ENCODE results near the gene DAO. TPM values are rescaled to one million over a fixed set of nuclear protein-coding genes. Genes with fewer than 3 reads are reported as not detected.

DAO gene
- total RNA-seq, 1 experiment from 2014 or later: not detected

GRCh38 chr12:108881953-108882352 lies 2.1 kb downstream of the DAO start:
- Histone ChIP-seq H2BK20ac (ENCODE audit: low read depth, low read length, poor library complexity, severe bottlenecking) (no peak overlapping the region), H2BK15ac (ENCODE audit: low read depth, low read length) (no peak overlapping the region), H2BK120ac (ENCODE audit: low read depth, low read length, poor library complexity, severe bottlenecking) (no peak overlapping the region), H3K27ac (ENCODE audit: insufficient read length, low read depth, low read length) (no peak overlapping the region), H3K27me3 (ENCODE audit: insufficient read depth, low read length) (no peaks in the 10 kb centered on the region), H3K4ac (ENCODE audit: low read depth, low read length) (no peak overlapping the region), H3K9ac (ENCODE audit: extremely low read depth, insufficient read length, low read length) (no peak overlapping the region), H3K23ac (ENCODE audit: insufficient read length, low read depth, low read length) (no peak overlapping the region), H2BK12ac (ENCODE audit: insufficient read length, low read depth, low read length) (no peak overlapping the region), H3K4me2 (ENCODE audit: insufficient read depth, insufficient read length, low read length) (no peak overlapping the region), H4K91ac (ENCODE audit: insufficient read length, low read depth, low read length) (no peak overlapping the region), H3K79me1 (ENCODE audit: insufficient read depth, low read depth, low read length, poor library complexity, severe bottlenecking) (no peaks in the 10 kb centered on the region), H2AFZ (ENCODE audit: low read length) (no peak overlapping the region), H4K8ac (replicated peaks; ENCODE audit: insufficient read length, low read depth, low read length) (no peak overlapping the region), H3K79me2 (ENCODE audit: insufficient read depth, low read length) (no peaks in the 10 kb centered on the region), H3K9me3 (ENCODE audit: control insufficient read depth, low read depth, low read length) (no peaks in the 10 kb centered on the region), H3K18ac (ENCODE audit: insufficient read length, low read depth, low read length) (no peak overlapping the region), H4K20me1 (ENCODE audit: control insufficient read depth, insufficient read depth, insufficient read length) (no peaks in the 10 kb centered on the region), H3K14ac (ENCODE audit: insufficient read depth, low read length) (no peak overlapping the region), H4K5ac (ENCODE audit: insufficient read length, low read depth, low read length) (no peak overlapping the region), H3T11ph (ENCODE audit: low read length) (no peak overlapping the region), H2BK5ac (ENCODE audit: insufficient read length, low read length) (no peak overlapping the region), H3K23me2 (ENCODE audit: insufficient read length, low read depth, low read length, poor library complexity, severe bottlenecking) (no peaks in the 10 kb centered on the region), H2AK5ac (ENCODE audit: insufficient read length, low read length) (no peak overlapping the region), H3K4me1 (ENCODE audit: insufficient read depth, low read length) (no peaks in the 10 kb centered on the region), H3K56ac (ENCODE audit: insufficient read length, low read depth, low read length) (no peak overlapping the region)
- DNase-seq: no peak
- Mint-ChIP-seq H3K36me3 (ENCODE audit: insufficient read depth in 1 of 3, low read depth in 3 of 3) (no peaks in the 10 kb centered on the region), H3K4me1 (peaks cover 8 to 11% of the 10 kb centered on the region in 2 experiments), H3K4me3 (no peak overlapping the region), H3K27ac (no peak overlapping the region), H3K27me3 (ENCODE audit: low read depth) (no peaks in the 10 kb centered on the region; the same call in 1 of the 2 replicates), H3K9me3 (no peaks in the 10 kb centered on the region)
- TF ChIP-seq CTCF (conservative IDR thresholded peaks at IDR 0.05): no peak
- no CpG with 5 or more reads among the region's 3 CpGs for WGBS (ENCODE audit: extremely low coverage, insufficient read length, low lambda C conversion rate)

All from H9 (cell line).